Measurements from ENCODE around the gene RCAN3.
"Not testable (repeated sequence)": the region's sequence is repeated elsewhere in the genome, so short reads cannot be mapped to it uniquely, and the experiment has no call there.

The RCAN3 gene

DNA sequence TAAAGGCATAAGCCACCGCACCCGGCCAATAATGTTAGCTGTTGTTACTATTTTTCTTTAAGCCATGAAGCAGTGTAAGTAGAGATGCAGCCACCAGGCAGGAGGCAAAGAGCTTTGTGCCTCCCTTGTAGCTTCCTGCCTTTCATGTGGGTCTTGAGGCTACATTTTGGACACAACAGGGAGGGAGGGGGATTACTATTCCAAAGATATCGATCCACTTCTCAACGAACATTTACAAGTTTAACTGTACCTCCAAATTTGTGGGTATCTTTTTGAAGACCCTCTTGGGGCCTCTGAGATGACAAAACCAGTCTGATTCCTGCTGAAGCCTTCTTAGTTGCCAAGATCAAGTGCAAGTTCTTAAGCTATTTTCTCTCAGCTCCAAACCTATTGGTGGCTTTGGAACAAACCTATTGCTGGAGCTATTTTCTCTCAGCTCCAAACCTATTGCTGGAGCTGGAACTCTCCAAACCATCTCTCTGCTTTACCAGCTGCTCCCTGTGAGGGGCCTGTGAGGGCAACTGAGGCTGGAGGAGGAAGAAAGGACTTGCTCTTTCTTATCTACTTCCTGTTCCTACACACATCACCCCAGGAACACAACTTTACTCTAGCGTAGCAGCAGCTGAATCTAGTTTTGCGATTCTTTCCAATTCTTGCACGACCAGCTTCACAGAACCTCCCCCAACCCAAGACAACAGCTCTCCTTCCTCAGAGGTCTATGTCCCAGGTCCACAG, 16.1 kb upstream of the RCAN3 start:
- DNase-seq (ENCODE audit: low read depth) = no peak

DNA sequence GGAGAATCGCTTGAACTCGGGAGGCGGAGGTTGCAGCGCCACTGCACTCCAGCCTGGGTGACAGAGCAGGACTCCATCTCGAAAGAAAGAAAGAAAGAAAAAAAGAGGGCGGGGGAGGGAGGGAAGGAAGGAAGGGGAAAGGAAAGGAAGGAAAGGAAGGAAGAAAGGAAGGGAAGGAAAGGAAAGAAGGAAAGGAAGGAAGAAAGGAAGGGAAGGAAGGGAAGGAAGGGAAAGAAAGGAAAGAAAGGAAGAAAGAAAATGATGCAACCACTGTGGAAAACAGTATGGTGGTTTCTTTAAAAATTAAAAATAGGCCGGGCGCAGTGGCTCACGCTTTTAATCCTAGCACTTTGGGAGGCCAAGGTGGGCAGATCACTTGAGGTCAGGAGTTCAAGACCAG, 15.2 kb upstream of the RCAN3 start:
- no peak for DNase-seq (ENCODE audit: low read depth)

DNA sequence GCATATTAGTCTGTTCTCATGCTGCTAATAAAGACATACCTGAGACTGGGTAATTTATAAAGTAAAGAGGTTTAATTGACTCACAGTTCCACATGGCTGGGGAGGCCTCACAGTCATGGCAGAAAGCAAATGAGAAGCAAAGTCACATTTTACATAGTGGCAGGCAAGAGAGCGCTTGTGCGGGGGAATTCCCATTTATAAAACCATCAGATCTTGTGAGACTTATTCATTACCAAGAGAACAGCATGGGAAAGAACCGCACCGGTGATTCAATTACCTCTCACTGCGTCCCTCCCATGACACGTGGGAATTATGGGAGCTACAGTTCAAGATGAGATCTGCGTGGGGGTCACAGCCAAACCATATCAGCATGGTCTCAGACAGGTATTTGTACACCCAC, 14.5 kb upstream of the RCAN3 start:
- DNase-seq (ENCODE audit: low read depth) = not testable (repeated sequence)

DNA sequence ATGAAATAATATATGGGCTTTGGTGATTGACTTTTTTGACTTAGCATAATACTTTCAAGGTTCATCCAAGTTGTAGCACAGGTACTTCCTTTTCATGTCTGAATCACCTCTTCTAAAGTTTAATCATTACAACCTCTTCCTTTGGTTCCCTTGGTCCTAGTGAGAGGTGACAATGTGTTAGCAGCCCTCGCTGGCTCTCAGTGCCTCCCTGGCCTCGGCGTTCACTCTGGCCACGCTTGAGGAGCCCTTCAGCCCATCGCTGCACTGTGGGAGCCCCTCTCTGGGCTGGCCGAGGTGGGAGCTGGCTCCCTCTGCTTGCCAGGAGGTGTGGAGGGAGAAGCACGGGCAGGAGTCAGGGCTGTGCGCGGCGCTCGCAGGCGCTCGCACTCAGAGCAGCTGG, 13.0 kb upstream of the RCAN3 start:
- no peak for DNase-seq (ENCODE audit: low read depth)

DNA sequence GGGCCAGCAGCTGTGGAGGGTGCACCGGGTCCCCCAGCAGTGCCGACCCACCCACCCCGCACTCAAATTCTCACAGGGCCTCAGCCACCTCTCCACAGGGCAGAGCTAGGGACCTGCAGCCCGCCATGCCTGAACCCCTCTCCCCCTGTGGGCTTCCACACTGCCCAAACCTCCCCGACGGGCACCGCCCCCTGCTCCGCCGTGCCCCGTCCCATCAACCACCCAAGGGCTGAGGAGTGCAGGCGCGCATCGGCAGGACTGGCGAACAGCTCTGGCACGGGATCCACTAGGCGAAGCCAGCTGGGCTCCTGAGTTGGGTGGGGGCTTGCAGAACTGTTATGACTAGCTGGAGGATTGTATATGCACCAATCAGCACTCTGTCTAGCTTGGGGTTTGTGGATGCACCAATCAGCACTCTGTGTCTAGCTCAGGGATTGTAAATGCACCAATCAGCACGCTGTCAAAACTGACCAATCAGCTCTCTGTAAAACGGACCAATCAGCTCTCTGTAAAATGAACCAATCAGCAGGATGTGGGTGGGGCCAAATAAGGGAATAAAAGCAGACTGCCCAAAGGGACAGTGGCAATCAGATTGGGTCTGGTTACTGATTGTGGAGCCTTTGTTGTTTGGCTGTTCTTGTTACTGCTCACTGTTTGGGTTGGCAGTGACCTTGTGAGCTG, 12.4 kb upstream of the RCAN3 start:
- no peak for DNase-seq (ENCODE audit: low read depth)

DNA sequence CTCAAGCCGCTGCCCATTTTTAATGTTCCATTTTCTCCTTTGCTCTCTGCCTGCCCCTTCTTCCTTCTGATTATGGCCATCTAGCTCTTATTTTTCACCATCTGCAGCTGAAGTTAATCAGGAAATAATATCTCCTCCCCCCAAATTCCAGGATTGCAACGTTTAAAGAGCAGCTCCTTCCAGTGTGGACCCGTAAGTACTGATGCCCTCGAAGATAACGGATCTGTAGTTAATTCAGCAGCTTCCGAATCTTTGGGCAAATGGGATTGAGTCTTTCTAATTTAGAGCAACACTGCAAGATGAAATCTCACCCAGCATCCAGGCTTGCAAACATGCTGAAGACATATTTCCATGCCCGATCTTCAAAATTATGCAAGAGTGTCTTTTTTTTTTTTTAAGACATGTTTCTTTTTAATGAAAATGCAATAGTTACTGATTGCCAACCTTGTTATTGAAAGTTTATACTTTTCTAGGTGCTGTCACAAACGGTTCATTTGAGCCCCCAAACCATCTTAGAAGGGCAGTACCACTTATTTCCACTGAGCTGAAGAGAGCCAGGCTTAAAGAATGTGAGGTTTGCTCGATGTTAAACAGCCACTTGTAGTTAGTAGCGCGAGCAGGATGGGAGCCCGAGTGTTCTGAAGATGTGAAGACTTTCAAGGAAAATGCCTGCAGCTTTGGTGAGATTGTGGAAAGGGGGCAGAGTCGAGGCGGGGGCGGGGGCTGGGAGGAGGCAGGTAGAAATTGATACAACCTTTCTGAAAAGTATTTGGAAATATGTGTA, 10.9 kb upstream of the RCAN3 start:
- no peak for DNase-seq (ENCODE audit: low read depth)

DNA sequence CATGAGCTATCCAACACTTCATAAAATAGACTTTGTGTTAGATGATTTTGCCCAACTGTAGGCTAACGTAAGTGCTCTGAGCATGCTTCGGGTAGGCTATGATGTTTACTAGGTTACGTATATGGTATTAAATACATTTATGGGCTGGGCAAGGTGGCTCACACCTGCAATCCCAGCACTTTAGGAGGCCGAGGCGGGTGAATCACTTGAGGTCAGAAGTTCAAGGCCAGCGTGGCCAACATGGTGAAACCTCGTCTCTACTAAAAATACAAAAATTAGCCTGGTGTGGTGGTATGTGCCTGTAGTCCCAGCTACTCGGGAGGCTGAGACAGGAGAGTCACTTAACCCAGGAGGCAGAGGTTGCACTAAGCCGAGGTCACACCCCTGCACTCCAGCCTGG, 9.7 kb upstream of the RCAN3 start:
- DNase-seq (ENCODE audit: low read depth) = not testable (repeated sequence)

DNA sequence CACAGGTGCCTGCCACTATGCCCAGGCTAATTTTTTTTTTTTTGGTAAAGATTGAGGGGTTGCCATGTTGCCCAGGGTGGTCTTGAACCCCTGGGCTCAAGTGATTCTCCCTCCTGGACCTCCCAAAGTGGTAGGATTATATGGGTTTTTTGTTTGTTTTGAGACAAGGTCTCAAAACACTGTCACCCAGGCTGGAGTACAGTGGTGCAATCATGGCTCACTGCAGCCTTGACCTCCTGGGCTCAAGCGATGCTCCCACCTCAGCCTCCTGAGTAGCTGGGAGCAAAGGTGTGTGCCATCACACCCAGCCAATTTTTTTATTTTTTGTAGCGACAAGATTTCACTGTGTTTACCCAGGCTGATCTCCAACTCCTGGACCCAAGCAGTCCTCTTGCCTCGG, 8.9 kb upstream of the RCAN3 start:
- no peak for DNase-seq (ENCODE audit: low read depth)

DNA sequence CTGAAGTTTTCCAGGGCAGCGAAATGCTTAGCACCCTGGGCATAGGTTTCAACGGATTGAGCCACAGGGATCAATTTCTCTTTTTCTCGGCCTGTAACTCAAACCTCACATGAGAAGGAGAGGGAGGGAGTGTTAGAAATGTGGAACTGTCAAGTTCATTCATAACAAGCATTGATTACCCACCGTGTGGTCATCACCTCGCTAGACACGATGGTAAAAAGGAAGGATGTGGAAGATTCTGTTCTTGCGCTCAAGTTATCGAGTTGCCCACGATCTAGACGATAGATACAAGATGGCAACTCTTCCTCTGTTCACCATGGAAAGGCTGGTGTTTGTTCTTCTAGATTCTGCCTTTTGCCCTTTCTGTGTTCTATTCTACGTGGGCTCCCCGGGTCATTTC, 4.0 kb upstream of the RCAN3 start:
- DNase-seq (ENCODE audit: low read depth) = no peak

DNA sequence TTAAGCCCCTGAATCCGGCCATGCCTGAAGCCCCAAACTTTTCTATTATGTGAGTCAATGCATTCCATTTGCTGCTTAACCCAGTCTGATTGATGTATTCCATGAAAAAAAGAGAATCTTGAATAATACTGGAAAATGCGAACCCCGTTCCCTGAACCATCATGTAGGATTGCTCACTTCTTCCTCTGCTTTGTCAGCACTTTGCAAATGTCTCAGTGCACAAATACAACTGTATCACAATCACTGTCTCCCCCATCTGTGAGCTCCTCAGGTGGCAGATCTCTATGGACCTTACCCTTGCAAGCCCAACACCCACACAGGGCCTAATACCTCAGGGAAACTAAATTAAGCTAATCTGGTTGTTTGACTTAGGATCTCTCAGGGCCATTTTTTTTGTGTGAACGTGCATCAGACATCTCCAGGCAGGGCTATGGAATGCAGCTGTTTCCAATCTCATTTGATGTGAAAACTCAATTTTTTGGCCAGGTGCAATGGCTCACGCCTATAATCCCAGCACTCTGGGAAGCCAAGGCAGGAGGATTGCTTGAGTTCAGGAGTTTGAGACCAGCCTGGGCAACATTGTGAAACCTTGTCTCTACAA, 2.1 kb upstream of the RCAN3 start:
- no peak for DNase-seq (ENCODE audit: low read depth)

DNA sequence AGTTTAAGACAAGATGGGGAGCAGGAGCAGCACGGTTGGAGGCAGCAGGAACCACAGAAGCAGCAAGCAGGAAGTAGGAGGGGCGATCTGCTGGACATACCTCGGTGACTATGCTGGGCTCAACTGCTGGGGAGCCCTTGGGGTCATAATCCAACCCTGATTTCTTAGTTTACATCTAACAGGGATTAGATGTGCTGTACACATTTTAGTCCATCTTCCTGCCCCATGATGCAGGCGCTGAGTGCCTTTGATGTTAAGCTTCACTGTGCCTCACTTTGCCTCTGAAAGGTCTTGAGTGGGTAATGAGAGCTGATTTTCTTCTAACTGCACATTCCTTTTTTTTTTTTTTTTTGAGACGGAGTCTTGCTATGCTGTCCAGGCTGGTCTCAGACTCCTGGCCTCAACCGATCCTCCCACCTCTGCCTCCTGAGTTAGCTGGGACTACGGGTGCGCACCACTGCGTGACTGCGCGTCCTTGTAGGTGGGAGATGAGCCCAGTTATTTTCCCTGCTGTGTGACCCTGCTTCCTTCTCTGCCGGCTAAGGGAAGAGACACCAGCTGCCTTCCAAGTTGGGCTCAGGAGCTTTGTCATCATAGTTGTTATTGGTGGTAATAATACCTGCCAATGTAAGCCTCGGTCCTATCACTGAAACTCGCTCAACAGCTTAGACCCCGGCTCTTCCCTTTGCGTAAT, 1.1 kb upstream of the RCAN3 start:
- DNase-seq (ENCODE audit: low read depth) = no peak

DNA sequence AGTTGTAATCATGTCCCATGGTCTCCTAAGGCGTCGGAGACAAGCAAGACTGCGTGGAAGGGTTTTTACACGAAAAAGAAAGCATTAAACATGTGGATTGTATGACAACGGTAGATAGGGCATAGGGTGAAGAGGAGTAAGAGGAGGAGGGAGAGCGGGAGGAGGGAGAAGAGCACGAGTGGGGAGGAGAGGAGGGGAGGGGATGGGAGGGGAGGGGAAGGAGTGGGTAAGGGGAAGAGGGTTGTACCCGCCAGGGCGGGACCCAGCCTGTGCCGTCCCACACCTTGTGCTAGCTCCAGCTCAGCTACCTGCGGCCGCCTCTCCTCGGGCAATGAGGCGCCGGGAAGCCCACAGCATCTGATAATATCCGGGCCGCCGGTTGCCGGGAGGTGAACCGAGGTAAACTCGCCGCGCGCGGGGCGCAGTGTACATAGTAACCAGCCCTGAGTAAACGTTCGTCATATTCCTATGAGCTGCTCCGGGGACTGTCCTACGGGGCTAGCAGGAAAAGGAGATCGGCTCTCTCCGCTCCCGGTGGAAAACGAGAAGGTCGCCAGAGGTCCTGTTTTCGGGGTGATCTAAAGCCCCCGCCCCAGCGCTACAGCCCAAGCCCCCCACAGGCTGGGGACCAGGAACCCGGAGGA, 449 bp upstream of the RCAN3 start:
- DNase-seq (ENCODE audit: low read depth) = peak; percentile 23

DNA sequence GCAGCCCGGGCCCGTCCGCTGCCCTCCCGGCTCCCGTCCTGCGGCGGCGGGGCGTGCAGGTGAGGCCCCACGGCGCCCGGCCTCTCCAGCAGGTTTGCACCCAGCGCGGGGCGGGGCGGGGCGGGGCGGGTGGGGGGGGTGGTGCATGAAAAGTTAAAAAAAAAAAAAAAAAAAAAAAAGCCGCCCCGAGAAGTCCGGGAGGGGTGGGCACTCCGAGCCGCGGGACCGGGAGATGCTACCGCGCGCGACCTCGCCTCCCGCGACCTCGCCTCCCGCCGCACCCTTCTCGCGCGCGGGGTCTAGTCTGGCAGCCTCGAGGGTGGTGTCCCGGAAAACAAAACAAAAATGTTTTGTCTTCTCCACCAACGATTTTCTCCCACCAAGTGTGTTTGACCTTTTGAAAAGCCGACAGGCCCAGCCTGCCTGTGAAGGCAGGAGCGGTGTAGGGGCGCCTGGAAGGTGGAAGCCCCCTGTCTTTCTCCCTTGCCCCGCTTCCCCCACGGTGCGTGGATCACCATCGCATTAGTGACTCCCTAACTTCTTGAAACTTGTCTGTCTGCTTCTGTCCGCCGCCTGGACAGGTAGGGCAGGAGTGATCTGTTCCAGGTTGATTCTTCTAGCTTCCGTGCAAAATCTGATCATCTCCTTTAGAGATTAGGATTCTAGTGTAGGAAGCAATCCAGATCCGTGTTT, 569 bp downstream of the RCAN3 start:
- no peak for DNase-seq (ENCODE audit: low read depth)

DNA sequence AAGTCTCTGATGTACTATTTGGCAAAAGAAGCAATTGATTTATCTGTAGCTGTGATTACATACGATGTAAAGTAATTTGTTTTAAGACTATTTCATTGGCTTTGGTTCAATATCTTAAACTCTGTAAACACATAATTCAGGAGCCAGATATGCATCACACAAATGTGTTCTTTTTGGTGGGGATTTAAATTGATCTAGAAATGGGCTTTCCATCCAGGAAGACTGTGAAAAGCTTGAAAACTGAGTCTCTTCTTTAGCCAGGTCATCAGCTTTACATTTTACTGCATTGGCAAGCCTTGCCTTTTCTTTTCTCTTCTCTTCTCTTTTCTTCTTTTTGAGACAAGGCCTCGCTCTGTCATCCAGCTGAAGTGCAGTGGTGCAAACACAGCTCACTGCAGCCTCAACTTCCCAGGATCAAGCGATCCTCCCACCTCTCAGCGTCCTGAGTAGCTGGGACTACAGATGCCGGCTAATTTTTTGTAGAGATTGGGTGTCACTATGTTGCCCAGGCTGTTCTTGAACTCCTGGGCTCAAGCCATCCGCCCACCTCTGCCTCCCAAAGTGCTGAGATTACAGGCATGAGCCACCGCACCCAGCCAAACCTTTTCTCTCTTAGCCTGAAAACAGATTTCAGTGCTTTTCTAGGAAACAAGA, 1.4 kb downstream of the RCAN3 start:
- DNase-seq (ENCODE audit: low read depth) = no peak

DNA sequence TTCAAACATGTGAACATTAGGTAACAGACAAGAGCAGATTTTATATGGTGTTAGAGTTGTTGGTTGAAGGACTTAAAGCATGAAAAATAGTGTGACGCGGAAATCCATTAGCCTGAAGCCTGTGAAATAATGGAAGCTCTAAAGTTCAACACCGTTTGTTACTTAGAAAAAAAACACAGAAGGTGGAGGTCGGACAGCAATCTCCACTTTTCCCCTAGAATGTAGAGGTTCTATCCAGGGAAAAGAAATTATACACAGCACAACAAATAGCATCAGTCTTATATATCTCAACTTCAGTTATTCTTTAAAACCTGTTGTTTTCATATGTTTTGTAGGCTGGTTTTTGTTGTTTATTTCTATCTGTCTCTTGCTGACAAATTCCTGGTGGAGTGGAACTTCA, 1.9 kb downstream of the RCAN3 start:
- no peak for DNase-seq (ENCODE audit: low read depth)

DNA sequence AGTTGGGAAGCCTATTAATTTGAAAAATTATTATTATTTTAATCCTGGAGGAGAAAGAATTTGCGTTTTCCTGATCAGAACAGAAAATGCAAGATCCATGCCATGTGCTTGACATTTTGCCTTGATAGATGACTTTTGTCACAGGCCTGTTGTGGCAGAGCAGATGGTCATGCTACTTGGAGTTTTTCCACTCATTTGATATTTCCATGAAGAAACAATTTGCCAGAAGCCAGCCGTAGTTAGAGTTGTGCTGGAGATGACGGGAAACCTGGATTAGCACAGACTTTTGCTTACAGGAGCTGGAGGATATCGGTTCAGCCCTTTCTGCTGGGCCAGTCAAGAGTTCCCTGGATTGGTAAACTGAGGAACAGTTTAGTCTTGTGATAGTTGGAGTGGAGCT, 3.2 kb downstream of the RCAN3 start:
- no peak for DNase-seq (ENCODE audit: low read depth)

DNA sequence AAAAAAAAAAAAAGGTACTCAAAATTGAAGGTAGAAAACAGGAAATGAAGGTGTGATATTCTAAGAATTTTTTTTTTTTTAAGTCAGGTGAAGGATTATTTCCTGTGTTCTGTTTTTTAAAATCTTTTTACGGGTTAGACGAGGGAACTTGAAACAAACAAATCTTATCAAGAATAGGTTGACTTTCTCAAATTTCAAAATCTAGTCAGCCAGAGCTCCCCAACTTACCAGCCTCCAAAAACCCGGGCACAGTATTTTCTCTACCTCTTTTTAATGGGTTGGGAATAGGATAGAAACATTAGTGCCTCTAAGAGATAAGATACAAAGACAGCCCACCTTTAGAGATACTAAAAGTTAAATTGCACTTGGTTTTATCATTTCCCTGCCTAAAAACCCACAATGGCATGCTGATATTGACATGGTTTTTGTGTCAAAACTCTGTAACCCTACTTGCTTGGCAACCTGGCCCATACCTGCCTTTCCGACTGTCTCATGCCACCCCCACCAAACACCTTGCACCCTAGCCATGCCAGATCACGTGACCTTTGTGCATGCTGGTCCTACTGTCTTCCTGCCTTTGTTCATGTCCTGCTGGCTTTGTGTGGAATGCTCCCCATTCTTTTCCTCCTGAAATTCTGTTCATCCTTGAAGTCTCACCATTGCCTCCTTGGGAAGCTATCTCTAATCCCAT, 4.2 kb downstream of the RCAN3 start:
- DNase-seq (ENCODE audit: low read depth) = no peak

DNA sequence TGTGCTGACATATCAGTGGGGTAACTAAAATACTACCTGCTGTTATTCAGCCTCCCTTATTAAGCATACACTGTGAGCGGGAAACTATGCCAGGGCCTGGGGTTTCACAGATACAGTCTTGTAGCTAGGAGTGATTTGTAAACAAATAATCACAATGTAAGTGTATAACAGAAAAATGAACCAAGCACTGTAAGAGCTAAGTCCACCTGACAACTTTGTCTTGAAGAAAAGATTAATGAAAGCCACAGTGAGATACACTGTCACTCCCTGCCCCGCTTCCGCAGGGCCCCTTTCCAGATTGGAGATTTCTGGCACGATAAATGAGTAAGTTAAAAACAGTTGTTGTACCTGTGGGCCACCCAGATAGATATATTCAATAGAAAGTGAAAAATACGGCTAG, 4.8 kb downstream of the RCAN3 start:
- DNase-seq (ENCODE audit: low read depth) = no peak

DNA sequence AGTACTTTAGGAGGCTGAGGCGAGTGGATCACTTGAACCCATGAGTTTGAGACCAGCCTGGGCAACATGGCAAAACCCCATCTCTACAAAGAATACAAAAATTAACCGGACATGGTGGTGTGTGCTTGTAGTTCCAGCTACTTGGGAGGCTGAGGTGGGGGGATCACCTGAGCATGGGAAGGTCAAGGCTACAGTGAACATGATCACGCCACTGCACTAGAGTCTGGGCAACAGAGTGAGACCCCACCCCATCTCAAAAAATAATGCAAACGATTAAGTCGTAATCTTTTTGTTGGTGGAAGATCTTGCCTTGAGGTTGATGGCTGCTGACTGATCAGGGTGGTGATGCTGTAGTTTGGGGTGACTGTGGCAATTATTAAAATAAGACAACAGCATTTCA, 6.3 kb downstream of the RCAN3 start:
- DNase-seq (ENCODE audit: low read depth) = no peak

DNA sequence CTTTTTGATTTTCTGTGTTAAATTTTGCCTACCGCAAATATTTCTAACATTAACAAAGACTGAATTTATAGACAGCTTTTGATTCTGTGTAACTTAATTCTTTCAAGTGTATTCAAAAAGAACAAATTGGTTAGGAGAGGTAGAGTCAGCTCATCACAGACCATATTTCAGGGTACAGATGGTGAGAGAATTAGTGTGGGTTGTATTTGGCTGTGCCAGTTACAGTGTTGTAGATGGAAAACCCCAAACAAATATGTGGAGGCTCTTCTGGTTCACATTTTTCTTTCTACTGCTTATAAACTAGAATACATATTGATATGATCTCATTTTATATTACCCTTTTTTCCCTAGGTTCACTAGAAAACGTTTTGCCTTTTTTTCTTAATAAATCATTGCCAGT, 11.1 kb downstream of the RCAN3 start:
- no peak for DNase-seq (ENCODE audit: low read depth)

All from HS-27A (cell line).